ENCODE results near the gene DIAPH3. TPM values are rescaled to one million over a fixed set of nuclear protein-coding genes. Genes with fewer than 3 reads are reported as not detected.

Gene DIAPH3
- total RNA-seq, 4 donors from 2014 or later = 0.20 to 0.30 TPM; not detected in 2

GRCh38 chr13:59641261-59641660 is 522.5 kb downstream of the DIAPH3 start:
- no peak overlapping the region for H3K27ac ChIP-seq
- no peaks in the 10 kb centered on the region for H3K4me1 ChIP-seq
- no peaks in the 10 kb centered on the region for H3K36me3 ChIP-seq
- TF ChIP-seq CTCF (IDR thresholded peaks at IDR 0.05) = no peak
- TF ChIP-seq POLR2A (IDR thresholded peaks at IDR 0.05) = no peak
- TF ChIP-seq EP300 (IDR thresholded peaks at IDR 0.05) = no peak
- WGBS, 2 donors = 85 to 88% methylated on average over 3 of the region's 3 CpGs
- no peak overlapping the region for H3K4me3 ChIP-seq
- H3K27me3 ChIP-seq = no peaks in the 10 kb centered on the region
- no peaks in the 10 kb centered on the region for H3K9me3 ChIP-seq
- DNase-seq (ENCODE audit: low spot score in 2 of 2) = no peak

- Histone ChIP-seq H3K27me3 (no peaks in the 10 kb centered on the region), H3K4me3 (no peak overlapping the region), H3K27ac (no peak overlapping the region), H3K4me1 (no peaks in the 10 kb centered on the region), H3K36me3 (no peaks in the 10 kb centered on the region), H3K9me3 (no peaks in the 10 kb centered on the region)
- TF ChIP-seq CTCF (IDR thresholded peaks at IDR 0.05) (no peak), EP300 (IDR thresholded peaks at IDR 0.05) (no peak), POLR2A (IDR thresholded peaks at IDR 0.05) (no peak)
- DNase-seq (ENCODE audit: low spot score in 2 of 2) = no peak
- 90 to 92% methylated on average over 1 of the region's 1 CpG for WGBS, 2 donors
Measured at GRCh38 chr13:59638404-59638803, 525.3 kb downstream of the DIAPH3 start.

- WGBS, 2 donors = 68 to 77% methylated on average over 6 of the region's 6 CpGs
- Histone ChIP-seq H3K27me3 (no peaks in the 10 kb centered on the region), H3K4me3 (no peak overlapping the region), H3K27ac (no peak overlapping the region), H3K36me3 (no peaks in the 10 kb centered on the region), H3K4me1 (no peaks in the 10 kb centered on the region), H3K9me3 (no peaks in the 10 kb centered on the region)
- DNase-seq (ENCODE audit: low spot score in 2 of 2) = no peak
- no peak for TF ChIP-seq EP300 (IDR thresholded peaks at IDR 0.05)
- no peak for TF ChIP-seq POLR2A (IDR thresholded peaks at IDR 0.05)
- no peak for TF ChIP-seq CTCF (IDR thresholded peaks at IDR 0.05)
Measured at GRCh38 chr13:59635589-59635988, 528.1 kb downstream of the DIAPH3 start.

- Histone ChIP-seq H3K36me3 (no peaks in the 10 kb centered on the region), H3K27me3 (no peaks in the 10 kb centered on the region), H3K9me3 (no peaks in the 10 kb centered on the region), H3K4me3 (no peak overlapping the region), H3K27ac (no peak overlapping the region), H3K4me1 (no peaks in the 10 kb centered on the region)
- DNase-seq (ENCODE audit: low spot score in 2 of 2) = no peak
- no peak for TF ChIP-seq POLR2A (IDR thresholded peaks at IDR 0.05)
- peak in 1 of 2 donors; percentile 46 for TF ChIP-seq EP300 (IDR thresholded peaks at IDR 0.05)
- no peak for TF ChIP-seq CTCF (IDR thresholded peaks at IDR 0.05)
- 88% methylated on average over 9 of the region's 9 CpGs for WGBS, 2 donors
Measured at GRCh38 chr13:59633290-59633689, 530.4 kb downstream of the DIAPH3 start.

GRCh38 chr13:59631271-59631670 is 532.5 kb downstream of the DIAPH3 start:
- no peaks in the 10 kb centered on the region for H3K36me3 ChIP-seq
- no peak overlapping the region for H3K27ac ChIP-seq
- no peaks in the 10 kb centered on the region for H3K4me1 ChIP-seq
- TF ChIP-seq EP300 (IDR thresholded peaks at IDR 0.05) (no peak), POLR2A (IDR thresholded peaks at IDR 0.05) (no peak), CTCF (IDR thresholded peaks at IDR 0.05) (no peak)
- no peaks in the 10 kb centered on the region for H3K9me3 ChIP-seq
- no peak for DNase-seq (ENCODE audit: low spot score in 2 of 2)
- 56 to 69% methylated on average over 1 of the region's 1 CpG for WGBS, 2 donors
- H3K27me3 ChIP-seq = no peaks in the 10 kb centered on the region
- no peak overlapping the region for H3K4me3 ChIP-seq
